Uterus (tissue), 4 donors: ENCODE results near the gene ELF4. TPM values are rescaled to one million over a fixed set of nuclear protein-coding genes. Genes with fewer than 3 reads are reported as not detected.
A peak's percentile ranks its signal among the peaks of the same experiment; 100 is the strongest.

Experiments
- DNase-seq, 2 donors: peaks; one replicate each; pipeline ENCODE4 v3.0.0-alpha.2; 2019 to 2020
- H3K27ac ChIP-seq, 2 donors: fragments of 200-600 bp; sonication (generic); 1 replicate in 1 of 2; 2 replicates in 1 of 2; pipeline ENCODE4 v1.5.1; 2016 to 2018
- H3K27me3 ChIP-seq, 2 donors: fragments of 200-600 bp; sonication (generic); one replicate each; pipeline ENCODE4 v1.5.1; 2018 to 2019; ENCODE audit warnings: control low read depth in 1 of 2
- H3K36me3 ChIP-seq, 2 donors: fragments of 200-600 bp; sonication (generic); one replicate each; pipeline ENCODE4 v1.5.1; 2019; ENCODE audit warnings: control low read depth in 1 of 2
- H3K4me1 ChIP-seq, 2 donors: fragments of 200-600 bp; sonication (generic); one replicate each; pipeline ENCODE4 v1.5.1; 2018 to 2019; ENCODE audit warnings: control low read depth in 1 of 2
- H3K4me3 ChIP-seq, 2 donors: fragments of 200-600 bp; sonication (generic); 1 replicate in 1 of 2; 2 replicates in 1 of 2; pipeline ENCODE4 v1.5.1; 2018 to 2019; ENCODE audit warnings: mild to moderate bottlenecking in 1 of 2
- H3K9me3 ChIP-seq, 2 donors: fragments of 200-600 bp; sonication (generic); one replicate each; pipeline ENCODE4 v1.5.1; 2019; ENCODE audit warnings: control low read depth in 1 of 2
- CTCF ChIP-seq, 4 experiments: fragments of 200-600 bp in 2 of 4; fragments of 450-650 bp in 2 of 4; sonication (generic) in 2 of 4; IDR thresholded peaks; one replicate each; pipeline ENCODE4 v1.5.1; 2016 to 2019; ENCODE audit warnings: antibody characterized with exemption in 4 of 4, mild to moderate bottlenecking in 2 of 4, moderate library complexity in 1 of 4
- POLR2A ChIP-seq, 2 donors: fragments of 450-650 bp; IDR thresholded peaks; one replicate each; pipeline ENCODE4 v1.6.1; 2016; ENCODE audit warnings: antibody characterized with exemption in 2 of 2, mild to moderate bottlenecking in 1 of 2, moderate library complexity in 1 of 2
- intact Hi-C: fragments of 100-400 bp; cut with DNase I; formaldehyde crosslinking; loops from one replicate; pipeline ENCODE4 v1.15.1; 2023; ENCODE audit warnings: low total_unique reads
- total RNA-seq, 4 donors: library from RNA; depleted of rRNA in 3 of 4; stranded (reverse); fragments of >200 nt in 3 of 4; gene quantifications; one replicate each; pipeline versions ENCODE4 v1.1.0 to v1.2.4, GENCODE V29; 2014 to 2023
- donor health status: DM: yes; HTN: yes; CAD: no.

Gene ELF4
- total RNA-seq, 4 donors from 2014 or later: 4.6 to 22.3 (median 11.8) TPM

GRCh38 chrX:130066975-130067615 is 43.2 kb downstream of the ELF4 start:
- Histone ChIP-seq H3K9me3 (no peaks in the 10 kb centered on the region), H3K36me3 (no peaks in the 10 kb centered on the region), H3K27ac (no peak overlapping the region), H3K4me1 (no peaks in the 10 kb centered on the region), H3K27me3 (no peaks in the 10 kb centered on the region), H3K4me3 (no peak overlapping the region)
- intact Hi-C loops: no loop called here
- DNase-seq: no peak
- TF ChIP-seq POLR2A (IDR thresholded peaks at IDR 0.05): no peak
- TF ChIP-seq CTCF (IDR thresholded peaks at IDR 0.05): no peak

- Histone ChIP-seq H3K9me3 (no peaks in the 10 kb centered on the region), H3K4me3 (peak overlapping the region; percentile 12 to 43), H3K4me1 (no peaks in the 10 kb centered on the region), H3K27ac (peak overlapping the region; percentile 38 to 70), H3K36me3 (no peaks in the 10 kb centered on the region), H3K27me3 (no peaks in the 10 kb centered on the region)
- DNase-seq: peak; percentile 71 to 82
- TF ChIP-seq POLR2A (IDR thresholded peaks at IDR 0.05) (peak in 1 of 2 donors; percentile 10), CTCF (IDR thresholded peaks at IDR 0.05) (peak; percentile 73 to 91 (median 83))
- intact Hi-C loops: no loop called here
These were observed 49.9 kb downstream of the ELF4 start for GRCh38 chrX:130060122-130061069.

- TF ChIP-seq POLR2A (IDR thresholded peaks at IDR 0.05) (no peak), CTCF (IDR thresholded peaks at IDR 0.05) (no peak)
- Histone ChIP-seq H3K9me3 (no peaks in the 10 kb centered on the region), H3K27ac (no peak overlapping the region), H3K36me3 (no peaks in the 10 kb centered on the region), H3K27me3 (no peaks in the 10 kb centered on the region), H3K4me3 (no peak overlapping the region), H3K4me1 (no peaks in the 10 kb centered on the region)
- intact Hi-C loops: loop anchor here (10.0 kb wide), 1 partner anchor 134 kb away; no protein-coding TSS in a partner anchor
- DNase-seq: no peak
These were observed 51.6 kb downstream of the ELF4 start for GRCh38 chrX:130058652-130059051.

GRCh38 chrX:130057209-130057608 is 53.1 kb downstream of the ELF4 start:
- DNase-seq: no peak
- no peaks in the 10 kb centered on the region for H3K9me3 ChIP-seq
- intact Hi-C loops: loop anchor here (10.0 kb wide), 1 partner anchor 132 kb away; no protein-coding TSS in a partner anchor
- TF ChIP-seq CTCF (IDR thresholded peaks at IDR 0.05): no peak
- TF ChIP-seq POLR2A (IDR thresholded peaks at IDR 0.05): no peak
- no peak overlapping the region for H3K27ac ChIP-seq
- no peaks in the 10 kb centered on the region for H3K36me3 ChIP-seq
- H3K4me3 ChIP-seq: no peak overlapping the region
- no peaks in the 10 kb centered on the region for H3K4me1 ChIP-seq
- no peaks in the 10 kb centered on the region for H3K27me3 ChIP-seq

- Histone ChIP-seq H3K27me3 (no peaks in the 10 kb centered on the region), H3K36me3 (no peaks in the 10 kb centered on the region), H3K27ac (no peak overlapping the region), H3K4me3 (no peak overlapping the region), H3K4me1 (no peaks in the 10 kb centered on the region), H3K9me3 (no peaks in the 10 kb centered on the region)
- DNase-seq: no peak
- TF ChIP-seq CTCF (IDR thresholded peaks at IDR 0.05) (no peak), POLR2A (IDR thresholded peaks at IDR 0.05) (no peak)
- intact Hi-C loops: loop anchor here (10.0 kb wide), 1 partner anchor 131 kb away; no protein-coding TSS in a partner anchor
These were observed 54.4 kb downstream of the ELF4 start for GRCh38 chrX:130055899-130056298.
